Vagina (tissue), 2 donors: Measurements from ENCODE around the gene GRK1. TPM values are rescaled to one million over a fixed set of nuclear protein-coding genes. Genes with fewer than 3 reads are reported as not detected.

Experiments used
- DNase-seq, 2 donors: peaks; one replicate each; pipeline ENCODE4 v3.0.0-alpha.2; 2017; ENCODE audit errors: extremely low spot score in 2 of 2
- H3K27ac ChIP-seq: fragments of 200-600 bp; sonication (generic); one replicate; pipeline ENCODE4 v1.5.1; 2019
- H3K27me3 ChIP-seq: fragments of 200-600 bp; sonication (generic); one replicate; pipeline ENCODE4 v1.5.1; 2019
- H3K36me3 ChIP-seq, 2 donors: fragments of 200-600 bp; sonication (generic); one replicate each; pipeline ENCODE4 v1.5.1; 2017 to 2019
- H3K4me1 ChIP-seq: fragments of 200-600 bp; sonication (generic); one replicate; pipeline ENCODE4 v1.5.1; 2019
- H3K4me3 ChIP-seq, 2 donors: fragments of 200-600 bp; sonication (generic); 1 replicate in 1 of 2; 2 replicates in 1 of 2; pipeline ENCODE4 v1.5.1; 2016 to 2019
- H3K9me3 ChIP-seq: fragments of 200-600 bp; sonication (generic); one replicate; pipeline ENCODE4 v1.5.1; 2019
- CTCF ChIP-seq, 3 experiments: fragments of 450-650 bp in 2 of 3; fragments of 200-600 bp in 1 of 3; sonication (generic) in 1 of 3; IDR thresholded peaks; one replicate each; pipeline ENCODE4 v1.5.1; 2017 to 2019; ENCODE audit warnings: antibody characterized with exemption in 3 of 3, mild to moderate bottlenecking in 2 of 3, moderate library complexity in 2 of 3
- POLR2A ChIP-seq, 2 donors: fragments of 450-650 bp; IDR thresholded peaks; one replicate each; pipeline ENCODE4 v1.6.1; 2017; ENCODE audit warnings: antibody characterized with exemption in 2 of 2, mild to moderate bottlenecking in 2 of 2, moderate library complexity in 2 of 2
- POLR2AphosphoS5 ChIP-seq, 2 donors: sonication (generic); formaldehyde crosslinking; IDR thresholded peaks; one replicate each; pipeline ENCODE4 v1.9.0; 2017; ENCODE audit warnings: antibody characterized with exemption in 2 of 2, mild to moderate bottlenecking in 2 of 2, low read depth in 1 of 2; ENCODE audit not compliant: insufficient read depth in 1 of 2
- intact Hi-C: fragments of 100-400 bp; cut with DNase I; formaldehyde crosslinking; loops from one replicate; pipeline ENCODE4 v1.15.1; 2023
- total RNA-seq: library from RNA; depleted of rRNA; stranded (reverse); fragments of >200 nt; gene quantifications from one replicate; pipeline ENCODE4 v1.2.3, GENCODE V29; 2016

GRK1 gene
- total RNA-seq, 1 donor from 2014 or later, result not detected

- DNase-seq, result no peak
- no peak overlapping the region for H3K27ac ChIP-seq
- no peaks in the 10 kb centered on the region for H3K9me3 ChIP-seq
- H3K4me1 ChIP-seq, result peaks cover 8% of the 10 kb centered on the region
- intact Hi-C loops, result no loop called here
- no peaks in the 10 kb centered on the region for H3K36me3 ChIP-seq
- no peak for TF ChIP-seq POLR2A (IDR thresholded peaks at IDR 0.05)
- TF ChIP-seq POLR2AphosphoS5 (IDR thresholded peaks at IDR 0.05; ENCODE audit: insufficient read depth in 1 of 2, low read depth in 1 of 2), result no peak
- TF ChIP-seq CTCF (IDR thresholded peaks at IDR 0.05), result no peak
- H3K4me3 ChIP-seq, result no peak overlapping the region
- H3K27me3 ChIP-seq, result no peaks in the 10 kb centered on the region
These were observed 73.2 kb downstream of the GRK1 start for GRCh38 chr13:113740286-113740556.

GRCh38 chr13:113740661-113741060 lies 73.6 kb downstream of the GRK1 start:
- H3K27me3 ChIP-seq, result no peaks in the 10 kb centered on the region
- intact Hi-C loops, result no loop called here

GRCh38 chr13:113741191-113741668 lies 74.2 kb downstream of the GRK1 start:
- Histone ChIP-seq H3K27ac (no peak overlapping the region), H3K4me3 (no peak overlapping the region), H3K36me3 (no peaks in the 10 kb centered on the region), H3K27me3 (no peaks in the 10 kb centered on the region), H3K9me3 (no peaks in the 10 kb centered on the region), H3K4me1 (peaks cover 8% of the 10 kb centered on the region)
- TF ChIP-seq CTCF (IDR thresholded peaks at IDR 0.05) (no peak), POLR2AphosphoS5 (IDR thresholded peaks at IDR 0.05; ENCODE audit: insufficient read depth in 1 of 2, low read depth in 1 of 2) (no peak), POLR2A (IDR thresholded peaks at IDR 0.05) (no peak)
- no peak for DNase-seq
- intact Hi-C loops, result no loop called here

More at GRCh38 chr13:113740661-113741060, 73.6 kb downstream of the GRK1 start:
- no peak for TF ChIP-seq CTCF (IDR thresholded peaks at IDR 0.05)
- no peak for TF ChIP-seq POLR2AphosphoS5 (IDR thresholded peaks at IDR 0.05; ENCODE audit: insufficient read depth in 1 of 2, low read depth in 1 of 2)
- no peak for TF ChIP-seq POLR2A (IDR thresholded peaks at IDR 0.05)
- DNase-seq, result no peak
- peaks cover 8% of the 10 kb centered on the region for H3K4me1 ChIP-seq
- H3K9me3 ChIP-seq, result no peaks in the 10 kb centered on the region
- no peaks in the 10 kb centered on the region for H3K36me3 ChIP-seq
- H3K4me3 ChIP-seq, result no peak overlapping the region
- H3K27ac ChIP-seq, result no peak overlapping the region

GRCh38 chr13:113742000-113742441 lies 75.0 kb downstream of the GRK1 start:
- Histone ChIP-seq H3K27me3 (no peaks in the 10 kb centered on the region), H3K4me1 (peaks cover 8% of the 10 kb centered on the region), H3K36me3 (no peaks in the 10 kb centered on the region), H3K27ac (no peak overlapping the region), H3K4me3 (no peak overlapping the region), H3K9me3 (no peaks in the 10 kb centered on the region)
- no peak for DNase-seq
- intact Hi-C loops, result no loop called here
- TF ChIP-seq POLR2A (IDR thresholded peaks at IDR 0.05) (no peak), POLR2AphosphoS5 (IDR thresholded peaks at IDR 0.05; ENCODE audit: insufficient read depth in 1 of 2, low read depth in 1 of 2) (no peak), CTCF (IDR thresholded peaks at IDR 0.05) (no peak)

GRCh38 chr13:113742445-113743120 lies 75.6 kb downstream of the GRK1 start:
- Histone ChIP-seq H3K9me3 (no peaks in the 10 kb centered on the region), H3K27me3 (no peaks in the 10 kb centered on the region), H3K4me1 (peaks cover 8% of the 10 kb centered on the region), H3K4me3 (no peak overlapping the region), H3K36me3 (no peaks in the 10 kb centered on the region), H3K27ac (no peak overlapping the region)
- TF ChIP-seq POLR2AphosphoS5 (IDR thresholded peaks at IDR 0.05; ENCODE audit: insufficient read depth in 1 of 2, low read depth in 1 of 2) (no peak), POLR2A (IDR thresholded peaks at IDR 0.05) (no peak), CTCF (IDR thresholded peaks at IDR 0.05) (no peak)
- no peak for DNase-seq
- intact Hi-C loops, result no loop called here
